Astrocyte of the spinal cord (primary cell): ENCODE data around the gene FAM3B.

Experiments used
- DNase-seq: peaks from one replicate; pipeline ENCODE4 v3.0.0; 2011; ENCODE audit warnings: low read depth, low spot score
- H3K4me3 ChIP-seq: 2 replicates; pipeline ENCODE4 v1.5.1; 2011; ENCODE audit warnings: low read depth, mild to moderate bottlenecking, low read length, moderate library complexity
- CTCF ChIP-seq: IDR thresholded peaks from 2 replicates; pipeline ENCODE4 v1.5.1; 2012; ENCODE audit warnings: low read depth, mild to moderate bottlenecking, low read length, inconsistent platforms
- in situ Hi-C: cut with HindIII; loops from 2 replicates; pipeline ENCODE4 v1.10.0; 2017; ENCODE audit warnings: low sequenced_read_pairs

The FAM3B gene

DNA sequence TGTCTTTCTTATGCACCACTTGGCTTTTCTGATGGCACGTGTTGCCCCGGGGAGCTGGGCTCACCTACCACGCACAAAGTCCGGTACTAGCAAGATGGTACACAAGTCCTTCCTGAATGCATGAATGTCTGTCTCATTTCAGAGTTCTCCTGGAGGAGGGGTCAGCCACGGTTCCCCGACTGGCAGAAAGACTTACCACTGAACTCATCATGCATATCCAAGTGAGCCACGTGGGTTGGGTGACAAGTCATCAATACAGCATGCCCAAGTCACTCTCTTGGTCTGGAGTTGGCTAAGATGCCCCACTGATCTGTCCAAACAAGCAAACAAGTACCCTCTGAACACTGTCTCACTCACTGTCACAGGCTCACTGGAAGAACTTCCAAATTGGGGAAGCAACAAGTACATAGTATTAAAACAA is 80.9 kb downstream of the FAM3B start:
- in situ Hi-C loops = no loop called here
- no peak overlapping the region for H3K4me3 ChIP-seq
- DNase-seq = no peak
- TF ChIP-seq CTCF = no peak

- in situ Hi-C loops = no loop called here
- H3K4me3 ChIP-seq = no peak overlapping the region
- DNase-seq = no peak
- TF ChIP-seq CTCF = no peak
These were observed 81.7 kb downstream of the FAM3B start for GRCh38 chr21:41398251-41398650.

GRCh38 chr21:41398831-41399230 is 82.2 kb downstream of the FAM3B start:
- no peak for TF ChIP-seq CTCF
- in situ Hi-C loops = no loop called here
- DNase-seq = no peak
- no peak overlapping the region for H3K4me3 ChIP-seq

DNA sequence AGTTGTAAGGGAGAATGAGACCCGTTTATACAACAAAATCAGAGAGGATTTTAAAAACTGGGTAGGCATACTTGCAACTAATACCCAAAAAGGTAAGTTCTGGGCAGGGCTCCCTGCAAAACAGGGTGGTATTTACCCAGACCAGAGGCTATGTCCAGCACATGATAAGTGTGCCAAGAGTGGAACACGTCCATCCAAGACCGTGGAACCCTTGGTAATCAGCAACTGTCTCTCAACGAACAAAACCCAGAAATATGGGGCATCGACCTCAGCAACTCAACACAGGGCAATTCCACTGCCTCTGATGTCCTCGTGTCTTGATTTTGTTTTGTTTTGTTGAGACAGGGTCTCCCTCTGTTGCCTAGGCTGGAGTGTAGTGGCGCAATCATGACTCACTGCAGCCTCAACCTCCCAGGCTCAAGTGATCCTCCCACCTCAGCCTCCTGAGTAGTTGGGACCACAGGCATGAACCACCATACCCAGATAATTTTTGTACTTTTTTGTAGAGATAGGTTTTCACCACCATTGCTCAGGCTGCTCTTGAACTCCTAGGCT is 82.7 kb downstream of the FAM3B start:
- in situ Hi-C loops = no loop called here
- TF ChIP-seq CTCF = no peak
- no peak for DNase-seq
- no peak overlapping the region for H3K4me3 ChIP-seq

GRCh38 chr21:41402231-41402630 is 85.6 kb downstream of the FAM3B start:
- no peak overlapping the region for H3K4me3 ChIP-seq
- in situ Hi-C loops = no loop called here
- no peak for DNase-seq
- TF ChIP-seq CTCF = no peak

GRCh38 chr21:41402796-41403195 is 86.2 kb downstream of the FAM3B start:
- in situ Hi-C loops = no loop called here
- H3K4me3 ChIP-seq = no peak overlapping the region
- no peak for TF ChIP-seq CTCF
- no peak for DNase-seq

DNA sequence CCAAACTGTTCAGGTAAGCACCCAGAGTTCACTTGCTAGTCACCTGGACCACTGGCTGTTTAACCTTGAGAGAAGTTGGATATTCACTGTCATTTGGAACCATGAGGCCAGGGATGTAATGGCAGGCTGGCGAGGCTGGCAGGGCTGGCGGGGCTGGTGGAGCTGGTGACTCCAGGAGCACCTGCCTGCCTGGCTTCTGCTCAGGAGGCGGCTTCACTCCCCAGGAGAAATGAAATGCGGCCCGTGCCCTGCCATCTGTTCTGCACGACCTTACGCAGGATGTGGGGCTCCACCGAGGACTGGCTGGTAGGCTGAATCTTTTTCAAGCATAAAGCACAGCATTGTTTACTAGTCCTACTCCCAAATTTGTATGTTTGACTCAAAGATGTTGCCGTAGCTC is 86.7 kb downstream of the FAM3B start:
- no peak for TF ChIP-seq CTCF
- in situ Hi-C loops = no loop called here
- DNase-seq = no peak
- H3K4me3 ChIP-seq = no peak overlapping the region
